ENCODE results near the gene DALRD3. TPM values are rescaled to one million over a fixed set of nuclear protein-coding genes. Genes with fewer than 3 reads are reported as not detected.
"Not testable (repeated sequence)": the region's sequence is repeated elsewhere in the genome, so short reads cannot be mapped to it uniquely, and the experiment has no call there.

DALRD3 gene
- total RNA-seq, 1 experiment from 2014 or later, result 69.7 TPM

DNA sequence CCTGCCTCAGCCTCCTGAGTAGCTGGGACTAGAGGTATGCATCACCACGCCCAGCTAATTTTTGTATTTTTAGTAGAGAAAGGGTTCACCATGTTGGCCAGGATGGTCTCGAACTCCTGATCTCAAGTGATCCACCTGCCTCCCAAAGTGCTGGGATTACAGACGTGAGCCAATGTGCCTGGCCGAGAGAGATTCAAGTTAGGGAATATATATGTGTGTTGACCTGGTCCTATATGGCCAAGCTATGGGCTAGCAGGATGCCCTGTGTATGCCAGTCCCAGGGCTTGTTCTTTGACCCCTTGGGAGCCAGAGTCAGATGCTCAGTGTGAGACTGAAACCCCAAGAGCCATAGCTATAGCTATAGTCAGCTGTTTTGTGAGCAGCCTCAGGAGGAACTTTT, 5.4 kb upstream of the DALRD3 start:
- no peak for DNase-seq (ENCODE audit: low read depth)
- in situ Hi-C loops (cut with HindIII; ENCODE audit: low pct_unique_long_range_greater_than_20kb, low sequenced_read_pairs), result no loop called here

- no peak for DNase-seq (ENCODE audit: low read depth)
These were observed 4.3 kb upstream of the DALRD3 start for GRCh38 chr3:49022688-49023171.

DNA sequence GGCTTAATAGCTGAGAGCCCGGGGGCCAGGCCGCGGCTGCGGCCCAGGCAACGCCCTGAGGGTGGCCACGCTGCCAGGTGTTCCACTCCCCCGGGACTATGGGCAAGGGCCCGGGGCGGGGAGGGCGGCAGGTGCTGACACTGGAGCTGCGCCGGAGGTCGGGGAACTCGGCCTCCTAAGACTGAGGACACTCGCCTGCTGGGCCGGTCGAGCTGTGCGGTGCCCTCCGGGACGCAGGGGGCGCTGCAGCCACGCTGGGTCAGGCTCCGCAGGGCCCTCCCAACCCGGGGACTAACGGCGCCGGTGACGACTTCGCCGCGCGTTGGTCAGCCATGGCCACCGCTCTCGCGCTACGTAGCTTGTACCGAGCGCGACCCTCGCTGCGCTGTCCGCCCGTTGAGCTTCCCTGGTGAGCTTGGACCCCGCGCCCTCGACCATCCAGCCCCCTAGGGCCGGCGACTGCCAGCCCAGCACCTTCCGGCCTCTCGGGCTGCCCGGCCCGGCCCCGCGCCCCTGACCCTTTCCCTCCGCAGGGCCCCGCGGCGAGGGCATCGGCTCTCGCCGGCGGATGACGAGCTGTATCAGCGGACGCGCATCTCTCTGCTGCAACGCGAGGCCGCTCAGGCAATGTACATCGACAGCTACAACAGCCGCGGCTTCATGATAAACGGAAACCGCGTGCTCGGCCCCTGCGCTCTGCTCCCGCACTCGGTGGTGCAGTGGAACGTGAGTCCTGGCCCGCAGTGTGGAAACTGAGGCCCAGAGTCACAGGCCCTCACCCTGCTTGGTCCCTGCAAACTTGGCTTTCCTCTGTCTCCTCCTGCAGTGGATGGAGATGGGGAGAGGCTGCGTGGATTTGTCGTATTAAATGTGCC, 3.7 kb upstream of the DALRD3 start, which contains the start of gene NDUFAF3:
TSS of gene NDUFAF3 (plus strand) at position 309 of the 875 bp plus-strand sequence. CDS start at position 333, 24 bp downstream.
- in situ Hi-C loops (cut with HindIII; ENCODE audit: low pct_unique_long_range_greater_than_20kb, low sequenced_read_pairs), result no loop called here
- peak; percentile 92 for DNase-seq (ENCODE audit: low read depth)

More at GRCh38 chr3:49022688-49023171, 4.3 kb upstream of the DALRD3 start:
- in situ Hi-C loops (cut with HindIII; ENCODE audit: low pct_unique_long_range_greater_than_20kb, low sequenced_read_pairs), result no loop called here

- in situ Hi-C loops (cut with HindIII; ENCODE audit: low pct_unique_long_range_greater_than_20kb, low sequenced_read_pairs), result no loop called here
- DNase-seq (ENCODE audit: low read depth), result peak; percentile 97
These were observed 2.9 kb upstream of the DALRD3 start for GRCh38 chr3:49021213-49021812.

DNA sequence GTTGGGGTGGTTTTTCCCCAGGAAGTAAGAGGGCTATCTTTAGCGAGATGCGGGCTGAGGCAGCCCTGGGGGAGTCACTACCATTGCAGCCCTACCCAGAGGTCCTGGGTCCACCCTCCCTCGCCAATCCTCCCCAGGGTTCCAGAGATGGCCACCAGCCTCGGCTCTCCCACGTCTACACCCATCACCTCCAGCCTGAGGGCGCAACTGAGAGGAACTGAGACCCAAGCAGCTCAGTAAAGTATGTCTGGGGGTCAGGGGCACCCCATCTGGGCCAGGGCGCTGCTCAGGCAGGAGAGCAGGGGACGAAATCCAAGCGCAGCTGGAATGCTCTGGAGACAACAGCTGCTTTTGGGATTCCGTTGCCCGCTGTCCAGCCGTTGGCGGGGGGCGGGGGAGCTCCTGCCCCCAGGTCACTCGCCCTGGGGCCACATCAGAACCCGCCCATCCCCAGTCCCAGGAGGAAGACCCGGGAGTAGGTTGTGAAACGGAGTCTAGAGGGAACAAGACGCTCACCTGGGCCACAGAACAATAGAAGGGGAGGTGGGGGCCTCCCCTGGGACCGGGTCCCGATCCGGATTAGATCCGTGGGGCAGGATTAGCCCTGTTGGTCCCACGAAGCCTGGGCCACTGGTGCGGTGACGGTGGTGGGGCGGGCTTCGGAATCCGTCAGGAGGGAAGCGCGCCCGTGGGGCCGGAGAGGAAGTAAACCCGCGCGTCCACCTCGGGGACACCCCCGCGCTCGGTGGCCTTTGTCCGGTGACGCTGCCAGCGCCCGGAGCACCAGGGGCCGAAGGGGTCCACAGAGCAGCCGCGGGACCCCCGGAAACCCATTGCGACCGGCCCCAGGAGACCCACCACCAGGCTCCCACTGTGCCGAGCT, 2.2 kb upstream of the DALRD3 start:
- DNase-seq (ENCODE audit: low read depth), result peak; percentile 29
- in situ Hi-C loops (cut with HindIII; ENCODE audit: low pct_unique_long_range_greater_than_20kb, low sequenced_read_pairs), result no loop called here

DNA sequence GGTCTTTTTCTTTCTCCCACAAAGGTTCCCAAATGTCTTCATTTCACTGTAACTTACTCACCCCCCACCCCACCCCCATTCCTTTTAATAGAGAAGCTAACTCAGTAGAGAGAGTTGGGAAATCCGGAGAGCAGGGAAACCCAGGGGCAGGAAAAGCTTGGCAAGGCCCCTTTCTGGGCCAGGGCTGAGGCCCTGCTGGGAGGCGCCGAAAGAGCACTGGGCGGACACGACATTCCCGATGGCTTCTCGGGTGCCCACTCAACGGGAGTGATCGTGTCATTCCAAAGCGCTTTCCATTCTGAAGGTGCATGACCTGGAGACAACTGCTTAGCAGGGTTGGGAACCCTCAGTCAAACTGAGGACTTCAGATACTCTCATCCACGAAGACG, 1.6 kb upstream of the DALRD3 start:
- in situ Hi-C loops (cut with HindIII; ENCODE audit: low pct_unique_long_range_greater_than_20kb, low sequenced_read_pairs), result no loop called here
- no peak for DNase-seq (ENCODE audit: low read depth)

DNA sequence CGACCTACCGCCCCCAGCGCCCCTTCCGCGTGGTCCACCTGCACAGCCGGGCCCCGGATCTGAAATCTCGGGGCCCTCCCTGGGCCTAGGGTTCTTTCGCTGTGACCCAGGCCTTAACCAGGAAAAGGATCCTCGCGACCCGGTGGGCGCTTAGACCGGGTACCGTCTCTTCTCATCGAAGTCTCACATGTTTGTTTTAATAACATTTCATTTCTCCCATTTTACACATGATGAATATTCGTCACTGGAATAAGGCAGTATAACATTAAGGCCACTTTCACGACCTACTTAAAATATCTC, 277 bp upstream of the DALRD3 start:
- in situ Hi-C loops (cut with HindIII; ENCODE audit: low pct_unique_long_range_greater_than_20kb, low sequenced_read_pairs), result no loop called here
- DNase-seq (ENCODE audit: low read depth), result no peak

GRCh38 chr3:49017229-49017970, 980 bp downstream of the DALRD3 start:
- DNase-seq (ENCODE audit: low read depth), result no peak
- in situ Hi-C loops (cut with HindIII; ENCODE audit: low pct_unique_long_range_greater_than_20kb, low sequenced_read_pairs), result no loop called here

DNA sequence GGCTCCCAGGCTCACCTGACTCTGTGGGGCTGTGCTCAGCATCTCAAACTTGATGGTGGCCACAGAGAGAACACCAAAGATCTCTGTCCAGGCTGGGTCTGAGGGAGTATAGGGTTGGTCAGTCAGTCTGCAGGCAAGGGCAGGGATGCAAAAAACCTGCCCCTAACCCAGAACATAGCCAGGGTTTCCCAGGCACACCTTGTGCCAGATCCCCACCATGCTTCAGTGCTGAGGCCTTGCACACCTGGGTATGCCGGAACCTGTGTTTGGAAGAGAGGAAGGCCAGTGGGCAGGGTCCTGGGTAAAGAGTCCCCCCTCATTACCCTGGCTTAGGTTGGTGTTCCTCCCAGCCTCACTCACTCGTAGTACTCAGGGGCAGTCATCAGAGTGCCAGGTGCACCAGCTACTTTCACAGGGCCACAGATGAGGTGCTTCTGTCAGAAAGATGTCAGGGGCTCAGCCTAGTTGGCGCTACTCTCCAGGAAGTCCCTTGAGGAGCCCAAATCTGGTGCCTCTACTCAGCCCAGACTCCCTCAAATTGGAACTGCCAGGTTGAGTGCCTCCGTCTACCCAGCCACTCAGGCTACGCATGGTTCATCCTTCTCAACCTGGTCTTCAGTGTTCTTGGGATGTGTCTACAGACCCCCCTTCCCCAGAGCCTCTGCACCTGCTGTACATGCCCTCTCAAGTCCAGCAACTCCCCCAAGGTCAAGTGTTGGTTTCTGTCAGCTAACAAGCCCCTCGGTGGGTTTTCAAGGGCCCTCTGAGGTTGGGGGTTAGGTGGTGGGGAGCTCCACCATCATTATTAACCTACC, 1.8 kb downstream of the DALRD3 start:
- in situ Hi-C loops (cut with HindIII; ENCODE audit: low pct_unique_long_range_greater_than_20kb, low sequenced_read_pairs), result no loop called here
- no peak for DNase-seq (ENCODE audit: low read depth)

GRCh38 chr3:49015765-49016164, 2.6 kb downstream of the DALRD3 start:
- in situ Hi-C loops (cut with HindIII; ENCODE audit: low pct_unique_long_range_greater_than_20kb, low sequenced_read_pairs), result no loop called here
- DNase-seq (ENCODE audit: low read depth), result no peak

DNA sequence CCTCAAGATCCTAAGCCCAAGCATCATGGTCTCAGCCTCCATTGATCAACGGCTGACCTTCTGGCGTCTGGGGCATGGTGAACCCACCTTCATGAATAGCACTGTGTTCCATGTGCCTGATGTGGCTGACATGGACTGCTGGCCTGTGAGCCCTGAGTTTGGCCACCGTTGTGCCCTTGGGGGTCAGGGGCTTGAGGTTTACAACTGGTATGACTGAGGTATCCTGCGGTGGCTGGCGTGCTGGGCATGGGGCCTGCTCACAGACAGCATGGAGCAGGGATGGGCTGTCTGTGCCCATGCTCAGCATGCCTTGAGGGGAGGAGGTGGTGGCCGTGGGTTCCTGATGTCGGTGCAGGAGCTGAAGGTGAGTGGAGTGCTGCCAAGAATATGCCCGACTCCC, 3.3 kb downstream of the DALRD3 start:
- DNase-seq (ENCODE audit: low read depth), result no peak
- in situ Hi-C loops (cut with HindIII; ENCODE audit: low pct_unique_long_range_greater_than_20kb, low sequenced_read_pairs), result no loop called here

GRCh38 chr3:49013738-49014660, 4.4 kb downstream of the DALRD3 start:
- in situ Hi-C loops (cut with HindIII; ENCODE audit: low pct_unique_long_range_greater_than_20kb, low sequenced_read_pairs), result no loop called here
- no peak for DNase-seq (ENCODE audit: low read depth)

DNA sequence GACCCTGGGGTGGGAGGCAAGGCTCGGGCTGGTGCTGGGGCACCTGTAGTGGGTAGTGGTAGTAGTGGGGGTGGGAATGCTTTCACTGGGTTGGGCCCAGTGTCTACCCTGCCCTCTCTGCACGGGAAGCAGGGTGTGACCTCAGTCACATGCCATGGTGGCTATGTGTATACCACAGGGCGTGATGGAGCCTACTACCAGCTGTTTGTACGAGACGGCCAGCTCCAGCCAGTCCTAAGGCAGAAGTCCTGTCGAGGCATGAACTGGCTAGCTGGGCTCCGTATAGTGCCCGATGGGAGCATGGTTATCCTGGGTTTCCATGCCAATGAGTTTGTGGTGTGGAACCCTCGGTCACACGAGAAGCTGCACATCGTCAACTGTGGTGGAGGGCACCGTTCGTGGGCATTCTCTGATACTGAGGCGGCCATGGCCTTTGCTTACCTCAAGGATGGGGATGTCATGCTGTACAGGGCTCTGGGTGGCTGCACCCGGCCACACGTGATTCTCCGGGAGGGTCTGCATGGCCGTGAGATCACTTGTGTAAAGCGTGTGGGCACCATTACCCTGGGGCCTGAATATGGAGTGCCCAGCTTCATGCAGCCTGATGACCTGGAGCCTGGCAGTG, 5.2 kb downstream of the DALRD3 start:
- in situ Hi-C loops (cut with HindIII; ENCODE audit: low pct_unique_long_range_greater_than_20kb, low sequenced_read_pairs), result no loop called here
- DNase-seq (ENCODE audit: low read depth), result no peak

DNA sequence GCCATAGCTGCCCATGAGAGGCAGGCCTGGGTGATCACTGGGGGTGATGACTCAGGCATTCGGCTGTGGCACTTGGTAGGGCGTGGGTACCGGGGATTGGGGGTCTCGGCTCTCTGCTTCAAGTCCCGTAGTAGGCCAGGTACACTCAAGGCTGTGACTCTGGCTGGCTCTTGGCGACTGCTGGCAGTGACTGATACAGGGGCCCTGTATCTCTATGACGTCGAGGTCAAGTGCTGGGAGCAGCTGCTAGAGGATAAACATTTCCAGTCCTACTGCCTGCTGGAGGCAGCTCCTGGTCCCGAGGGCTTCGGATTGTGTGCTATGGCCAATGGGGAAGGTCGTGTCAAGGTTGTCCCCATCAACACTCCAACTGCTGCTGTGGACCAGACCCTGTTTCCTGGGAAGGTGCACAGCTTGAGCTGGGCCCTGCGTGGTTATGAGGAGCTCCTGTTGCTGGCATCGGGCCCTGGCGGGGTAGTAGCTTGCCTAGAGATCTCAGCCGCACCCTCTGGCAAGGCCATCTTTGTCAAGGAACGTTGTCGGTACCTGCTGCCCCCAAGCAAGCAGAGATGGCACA, 5.9 kb downstream of the DALRD3 start:
- DNase-seq (ENCODE audit: low read depth), result no peak
- in situ Hi-C loops (cut with HindIII; ENCODE audit: low pct_unique_long_range_greater_than_20kb, low sequenced_read_pairs), result no loop called here

- in situ Hi-C loops (cut with HindIII; ENCODE audit: low pct_unique_long_range_greater_than_20kb, low sequenced_read_pairs), result no loop called here
- DNase-seq (ENCODE audit: low read depth), result no peak
These were observed 9.0 kb downstream of the DALRD3 start for GRCh38 chr3:49009396-49009795.

DNA sequence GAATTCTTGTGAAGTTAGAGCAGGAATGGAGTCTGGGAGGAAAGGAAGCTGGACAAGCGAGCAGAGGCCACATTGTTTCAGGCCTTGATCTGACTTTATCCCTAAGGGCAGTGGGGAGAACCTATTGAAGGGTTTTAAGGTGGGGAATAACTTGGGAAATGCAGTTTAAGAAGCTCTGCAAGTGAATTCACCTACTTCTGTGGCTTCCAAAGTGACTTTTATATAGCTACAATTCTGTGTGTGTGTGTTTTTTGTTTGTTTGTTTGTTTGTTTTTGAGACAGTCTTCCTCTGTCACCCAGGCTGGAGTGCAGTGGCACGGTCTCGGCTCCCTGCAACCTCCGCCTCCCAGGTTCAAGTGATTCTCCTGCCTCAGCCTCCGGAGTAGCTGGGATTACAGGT, 9.8 kb downstream of the DALRD3 start:
- DNase-seq (ENCODE audit: low read depth); in situ Hi-C loops (cut with HindIII; ENCODE audit: low pct_unique_long_range_greater_than_20kb, low sequenced_read_pairs): not testable (repeated sequence)
